Mesodermal cell (in vitro differentiated cells): ENCODE data around the gene DEFB114. TPM values are rescaled to one million over a fixed set of nuclear protein-coding genes. Genes with fewer than 3 reads are reported as not detected.

Experiments used
- H3K27ac ChIP-seq: 2 replicates; pipeline ENCODE4 v1.7.0; 2013; ENCODE audit warnings: mild to moderate bottlenecking, low read depth, low read length, moderate library complexity; ENCODE audit not compliant: severe bottlenecking
- H3K36me3 ChIP-seq: 2 replicates; pipeline ENCODE4 v1.7.1; 2013; ENCODE audit warnings: mild to moderate bottlenecking, low read length, moderate library complexity; ENCODE audit not compliant: control insufficient read depth, insufficient read depth
- H3K4me1 ChIP-seq: one replicate; pipeline ENCODE4 v1.7.1; 2013; ENCODE audit warnings: mild to moderate bottlenecking, low read length; ENCODE audit not compliant: insufficient read depth, control insufficient read depth, poor library complexity, severe bottlenecking
- H3K4me3 ChIP-seq: 2 replicates; pipeline ENCODE4 v1.7.0; 2013; ENCODE audit warnings: low read length, control low read depth, mild to moderate bottlenecking; ENCODE audit not compliant: insufficient read depth, poor library complexity, severe bottlenecking; ENCODE audit errors: extremely low read depth
- H3K9me3 ChIP-seq: 2 replicates; pipeline ENCODE4 v1.7.1; 2013; ENCODE audit warnings: mild to moderate bottlenecking, low read length, moderate library complexity; ENCODE audit not compliant: control insufficient read depth
- WGBS, 2 experiments: methylation state at CpG; one replicate each; pipeline ENCODE4 v1.1.5; 2013; ENCODE audit warnings: missing lambda C conversion rate in 2 of 2; ENCODE audit not compliant: insufficient coverage in 2 of 2; 5-methylcytosine and 5-hydroxymethylcytosine counted together
- polyA plus RNA-seq, 2 experiments: library from polyadenylated mRNA; stranded (reverse); fragments of 50-300 nt; gene quantifications; one replicate each; pipeline ENCODE4 v1.2.3, GENCODE V29; 2013

The DEFB114 gene, protein sequence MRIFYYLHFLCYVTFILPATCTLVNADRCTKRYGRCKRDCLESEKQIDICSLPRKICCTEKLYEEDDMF
- polyA plus RNA-seq (2013, experiment 1 of 2) = not detected
- polyA plus RNA-seq (2013, experiment 2 of 2) = not detected

GRCh38 chr6:49964064-49964463 lies at the start of gene DEFB114:
Gene DEFB114, minus strand, starts transcription at chr6:49964164. Its CDS starts 59 bp downstream, at chr6:49964105.
- Histone ChIP-seq H3K4me3 (no peak within 1 kb of the TSS), H3K4me1 (no peaks in the 10 kb centered on the region), H3K27ac (no peak within 1 kb of the TSS), H3K9me3 (no peaks in the 10 kb centered on the region), H3K36me3 (no peaks in the 10 kb centered on the region)
- WGBS, 2 experiments = 100% methylated on average over 1 of the region's 2 CpGs; no CpG with 5 or more reads in 1 of the 2 experiments

DNA sequence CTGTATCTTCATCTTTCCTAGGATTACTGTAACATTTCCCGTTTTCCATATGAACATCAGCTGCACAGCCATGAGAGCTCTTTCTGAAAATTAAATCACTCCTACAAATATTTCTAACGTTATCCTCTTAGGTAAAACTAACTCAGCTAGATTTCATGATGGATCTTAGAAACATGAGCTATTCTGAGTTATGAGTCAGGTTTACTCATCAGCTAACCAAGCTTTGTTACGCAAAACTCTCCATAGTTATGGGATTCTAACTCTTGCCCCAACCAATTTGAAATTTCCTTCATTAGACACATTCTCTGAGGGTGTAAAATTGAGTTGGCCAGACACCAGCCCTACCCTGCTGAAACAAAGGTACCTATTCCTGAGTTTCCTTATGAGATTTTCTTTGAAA lies 43.9 kb upstream of the DEFB114 start:
- 91% methylated on average over 1 of the region's 3 CpGs; no CpG with 5 or more reads in 1 of the 2 experiments for WGBS, 2 experiments
- Histone ChIP-seq H3K4me1 (no peaks in the 10 kb centered on the region), H3K27ac (no peak overlapping the region), H3K9me3 (no peaks in the 10 kb centered on the region), H3K36me3 (no peaks in the 10 kb centered on the region), H3K4me3 (no peak overlapping the region)

GRCh38 chr6:50003139-50003538 lies 39.2 kb upstream of the DEFB114 start:
- H3K4me3 ChIP-seq = no peak overlapping the region
- WGBS, 2 experiments = no CpG with 5 or more reads among the region's 3 CpGs
- H3K36me3 ChIP-seq = no peaks in the 10 kb centered on the region
- no peak overlapping the region for H3K27ac ChIP-seq
- H3K4me1 ChIP-seq = no peaks in the 10 kb centered on the region
- H3K9me3 ChIP-seq = no peaks in the 10 kb centered on the region

- H3K4me3 ChIP-seq = no peak overlapping the region
- H3K4me1 ChIP-seq = no peaks in the 10 kb centered on the region
- H3K36me3 ChIP-seq = no peaks in the 10 kb centered on the region
Observed at GRCh38 chr6:49995278-49995677, 31.3 kb upstream of the DEFB114 start.

GRCh38 chr6:49988900-49989299 lies 24.9 kb upstream of the DEFB114 start:
- H3K9me3 ChIP-seq = no peaks in the 10 kb centered on the region
- no peaks in the 10 kb centered on the region for H3K36me3 ChIP-seq
- H3K4me1 ChIP-seq = no peaks in the 10 kb centered on the region
- H3K27ac ChIP-seq = no peak overlapping the region
- WGBS, 2 experiments = 75 to 79% methylated on average over 2 of the region's 2 CpGs
- H3K4me3 ChIP-seq = no peak overlapping the region

More at GRCh38 chr6:49995278-49995677, 31.3 kb upstream of the DEFB114 start:
- Histone ChIP-seq H3K9me3 (no peaks in the 10 kb centered on the region), H3K27ac (no peak overlapping the region)

DNA sequence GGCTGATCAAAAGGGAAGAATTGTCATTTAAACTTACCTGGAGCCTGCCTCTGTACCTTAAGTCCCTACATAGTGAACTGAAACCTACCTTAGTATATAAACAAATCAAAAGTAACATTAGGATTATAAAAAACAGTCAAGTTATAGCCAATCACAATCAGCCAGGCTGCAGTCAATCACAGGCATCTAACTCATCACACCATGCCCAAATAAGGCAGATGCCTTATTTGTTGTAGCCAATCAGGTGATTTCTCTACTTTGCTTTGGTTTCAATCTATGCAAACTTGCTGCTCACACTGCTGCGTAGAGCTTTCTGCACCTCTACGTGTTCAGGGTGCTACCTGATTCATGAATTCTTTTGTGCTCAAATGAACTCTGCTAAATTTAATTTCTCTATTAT lies 23.8 kb upstream of the DEFB114 start:
- 100% methylated on average over 1 to 2 of the region's 2 CpGs for WGBS, 2 experiments
- H3K4me3 ChIP-seq = no peak overlapping the region

GRCh38 chr6:49986551-49986950 lies 22.6 kb upstream of the DEFB114 start:
- no CpG with 5 or more reads among the region's 1 CpG for WGBS, 2 experiments

More for the DNA sequence above, 23.8 kb upstream of the DEFB114 start:
- Histone ChIP-seq H3K27ac (no peak overlapping the region), H3K36me3 (no peaks in the 10 kb centered on the region), H3K9me3 (no peaks in the 10 kb centered on the region), H3K4me1 (no peaks in the 10 kb centered on the region)

DNA sequence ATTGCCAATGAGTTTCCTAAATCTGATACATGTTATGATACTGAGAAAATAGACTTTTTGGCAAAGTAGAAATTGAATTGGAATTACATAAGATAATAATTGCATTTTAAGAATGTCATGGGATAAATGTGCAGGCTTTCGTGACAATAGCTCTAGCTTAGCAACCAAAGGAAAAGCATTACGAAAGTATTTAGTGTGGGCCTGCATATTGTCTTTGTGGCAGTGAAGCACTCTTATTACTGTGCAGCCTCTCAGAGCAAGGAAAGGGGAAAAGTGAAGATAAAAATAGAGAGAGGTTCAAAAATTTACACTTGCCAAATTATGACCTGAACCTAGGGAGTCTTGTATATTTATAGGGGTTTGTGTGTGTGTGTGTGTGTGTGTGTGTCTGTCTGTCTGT lies 18.1 kb upstream of the DEFB114 start:
- no peak overlapping the region for H3K27ac ChIP-seq
- no peak overlapping the region for H3K4me3 ChIP-seq
- no peaks in the 10 kb centered on the region for H3K36me3 ChIP-seq
- no peaks in the 10 kb centered on the region for H3K9me3 ChIP-seq
- H3K4me1 ChIP-seq = no peaks in the 10 kb centered on the region
- WGBS, 2 experiments = 87 to 94% methylated on average over 2 of the region's 2 CpGs

More at GRCh38 chr6:49986551-49986950, 22.6 kb upstream of the DEFB114 start:
- no peaks in the 10 kb centered on the region for H3K4me1 ChIP-seq
- H3K4me3 ChIP-seq = no peak overlapping the region
- H3K36me3 ChIP-seq = no peaks in the 10 kb centered on the region
- H3K27ac ChIP-seq = no peak overlapping the region
- no peaks in the 10 kb centered on the region for H3K9me3 ChIP-seq

- Histone ChIP-seq H3K4me1 (no peaks in the 10 kb centered on the region), H3K4me3 (no peak overlapping the region), H3K36me3 (no peaks in the 10 kb centered on the region), H3K27ac (no peak overlapping the region), H3K9me3 (no peaks in the 10 kb centered on the region)
- WGBS, 2 experiments = 83 to 88% methylated on average over 1 of the region's 1 CpG
Observed at GRCh38 chr6:49980898-49981297, 16.9 kb upstream of the DEFB114 start.

GRCh38 chr6:49979584-49979983 lies 15.6 kb upstream of the DEFB114 start:
- H3K27ac ChIP-seq = no peak overlapping the region
- H3K36me3 ChIP-seq = no peaks in the 10 kb centered on the region
- no peaks in the 10 kb centered on the region for H3K9me3 ChIP-seq
- no peak overlapping the region for H3K4me3 ChIP-seq
- H3K4me1 ChIP-seq = no peaks in the 10 kb centered on the region
- 85 to 92% methylated on average over 4 of the region's 4 CpGs for WGBS, 2 experiments

- 60% methylated on average over 1 of the region's 3 CpGs; no CpG with 5 or more reads in 1 of the 2 experiments for WGBS, 2 experiments
- no peaks in the 10 kb centered on the region for H3K4me1 ChIP-seq
- no peak overlapping the region for H3K27ac ChIP-seq
- no peak overlapping the region for H3K4me3 ChIP-seq
- H3K9me3 ChIP-seq = no peaks in the 10 kb centered on the region
- H3K36me3 ChIP-seq = no peaks in the 10 kb centered on the region
Observed at GRCh38 chr6:49978332-49979226, 14.6 kb upstream of the DEFB114 start.
